MM.1S (cell line): ENCODE data around the gene FHIT.

Source experiments
- DNase-seq: peaks from one replicate; pipeline ENCODE4 v3.0.0-alpha.2; 2015
- H2AFZ ChIP-seq: fragments of 300-600 bp; sonication (generic); 2 replicates; pipeline ENCODE4 v1.6.0; 2016; ENCODE audit warnings: antibody characterized with exemption, low read length
- H3F3A ChIP-seq: fragments of 300-600 bp; sonication (generic); 2 replicates; pipeline ENCODE4 v1.6.1; 2016; ENCODE audit warnings: mild to moderate bottlenecking, antibody characterized with exemption, low read length, moderate library complexity, mixed read lengths; ENCODE audit not compliant: insufficient read depth
- H3K27ac ChIP-seq: fragments of 300-600 bp; sonication (generic); 2 replicates; pipeline ENCODE4 v1.5.1; 2016; ENCODE audit warnings: mild to moderate bottlenecking, low read length
- H3K27me3 ChIP-seq: fragments of 300-600 bp; sonication (generic); replicated peaks from 2 replicates; pipeline ENCODE4 v1.6.0; 2016; ENCODE audit warnings: low read length; ENCODE audit not compliant: insufficient read depth
- H3K36me3 ChIP-seq: fragments of 300-600 bp; sonication (generic); replicated peaks from 2 replicates; pipeline ENCODE4 v1.6.1; 2016; ENCODE audit warnings: mild to moderate bottlenecking, low read length, mixed read lengths; ENCODE audit not compliant: insufficient read depth
- H3K4me1 ChIP-seq: fragments of 300-600 bp; sonication (generic); 2 replicates; pipeline ENCODE4 v1.6.1; 2016; ENCODE audit warnings: low read length, mixed read lengths
- H3K4me2 ChIP-seq: fragments of 300-600 bp; sonication (generic); 2 replicates; pipeline ENCODE4 v1.6.0; 2016; ENCODE audit warnings: low read depth, low read length
- H3K4me3 ChIP-seq: fragments of 300-600 bp; sonication (generic); 2 replicates; pipeline ENCODE4 v1.5.1; 2016; ENCODE audit warnings: low read length, mixed read lengths
- H3K79me2 ChIP-seq: fragments of 300-600 bp; sonication (generic); 2 replicates; pipeline ENCODE4 v1.6.1; 2016; ENCODE audit warnings: mixed run types, low read length, mixed read lengths
- H3K9ac ChIP-seq: fragments of 300-600 bp; sonication (generic); 2 replicates; pipeline ENCODE4 v1.6.1; 2016; ENCODE audit warnings: low read length, mixed read lengths
- H3K9me2 ChIP-seq: fragments of 300-600 bp; sonication (generic); replicated peaks from 2 replicates; pipeline ENCODE4 v1.6.1; 2016; ENCODE audit warnings: mild to moderate bottlenecking, low read length, mixed read lengths; ENCODE audit not compliant: insufficient read depth
- H3K9me3 ChIP-seq: fragments of 300-600 bp; sonication (generic); replicated peaks from 2 replicates; pipeline ENCODE4 v1.6.1; 2016; ENCODE audit warnings: mild to moderate bottlenecking, low read length, mixed read lengths; ENCODE audit not compliant: insufficient read depth
- H4K20me1 ChIP-seq: fragments of 300-600 bp; sonication (generic); 2 replicates; pipeline ENCODE4 v1.6.1; 2016; ENCODE audit warnings: mild to moderate bottlenecking, low read length, moderate library complexity, mixed read lengths; ENCODE audit not compliant: insufficient read depth
- EZH2 ChIP-seq: fragments of 300-600 bp; sonication (generic); optimal IDR thresholded peaks from 2 replicates; pipeline ENCODE3; 2017; ENCODE audit warnings: low read depth, mild to moderate bottlenecking, antibody characterized with exemption, low read length, mixed read lengths
- EZH2phosphoT487 ChIP-seq: fragments of 300-600 bp; sonication (generic); IDR thresholded peaks from 2 replicates; pipeline ENCODE4 v1.6.1; 2018; ENCODE audit warnings: antibody characterized with exemption, low read length
- TF ChIP-seq, protein P1 (sequence below): fragments of 300-600 bp; sonication (generic); IDR thresholded peaks from 2 replicates; pipeline ENCODE4 v1.5.1; 2016; ENCODE audit warnings: antibody characterized with exemption, low read length, mixed read lengths

Gene FHIT

DNA sequence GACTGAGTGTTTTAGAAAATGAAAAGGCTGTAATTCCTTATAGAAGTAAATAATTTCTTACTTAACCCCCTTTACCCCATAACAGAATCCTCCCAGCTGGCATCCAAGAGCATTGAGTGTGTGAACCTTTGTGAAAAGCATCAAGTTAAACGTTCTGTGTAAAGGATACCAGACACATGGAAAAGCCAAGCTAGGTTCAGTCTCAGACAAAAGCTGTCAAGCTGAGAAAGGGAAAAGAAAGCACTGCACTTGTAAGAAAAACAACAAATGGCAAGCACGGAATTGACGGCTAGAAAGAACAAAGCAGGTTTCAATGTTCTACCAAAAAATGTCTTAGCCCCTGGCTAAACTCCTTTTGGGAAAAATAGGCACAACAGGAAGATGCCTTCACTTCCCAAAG is 176.5 kb downstream of the FHIT start:
- H3K9me2 ChIP-seq: no peaks in the 10 kb centered on the region; the same call in 1 of the 2 replicates
- no peaks in the 10 kb centered on the region for H3F3A ChIP-seq
- no peaks in the 10 kb centered on the region for H3K9me3 ChIP-seq
- H3K4me1 ChIP-seq: no peaks in the 10 kb centered on the region
- TF ChIP-seq EZH2phosphoT487: no peak
- TF ChIP-seq EZH2: no peak
- TF ChIP-seq, protein P1, sequence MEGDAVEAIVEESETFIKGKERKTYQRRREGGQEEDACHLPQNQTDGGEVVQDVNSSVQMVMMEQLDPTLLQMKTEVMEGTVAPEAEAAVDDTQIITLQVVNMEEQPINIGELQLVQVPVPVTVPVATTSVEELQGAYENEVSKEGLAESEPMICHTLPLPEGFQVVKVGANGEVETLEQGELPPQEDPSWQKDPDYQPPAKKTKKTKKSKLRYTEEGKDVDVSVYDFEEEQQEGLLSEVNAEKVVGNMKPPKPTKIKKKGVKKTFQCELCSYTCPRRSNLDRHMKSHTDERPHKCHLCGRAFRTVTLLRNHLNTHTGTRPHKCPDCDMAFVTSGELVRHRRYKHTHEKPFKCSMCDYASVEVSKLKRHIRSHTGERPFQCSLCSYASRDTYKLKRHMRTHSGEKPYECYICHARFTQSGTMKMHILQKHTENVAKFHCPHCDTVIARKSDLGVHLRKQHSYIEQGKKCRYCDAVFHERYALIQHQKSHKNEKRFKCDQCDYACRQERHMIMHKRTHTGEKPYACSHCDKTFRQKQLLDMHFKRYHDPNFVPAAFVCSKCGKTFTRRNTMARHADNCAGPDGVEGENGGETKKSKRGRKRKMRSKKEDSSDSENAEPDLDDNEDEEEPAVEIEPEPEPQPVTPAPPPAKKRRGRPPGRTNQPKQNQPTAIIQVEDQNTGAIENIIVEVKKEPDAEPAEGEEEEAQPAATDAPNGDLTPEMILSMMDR: no peak
- H4K20me1 ChIP-seq: no peaks in the 10 kb centered on the region
- no peak overlapping the region for H3K4me2 ChIP-seq
- no peaks in the 10 kb centered on the region for H3K27me3 ChIP-seq
- no peaks in the 10 kb centered on the region for H3K79me2 ChIP-seq
- H3K27ac ChIP-seq: no peak overlapping the region
- H3K36me3 ChIP-seq: no peaks in the 10 kb centered on the region
- no peak overlapping the region for H2AFZ ChIP-seq
- H3K4me3 ChIP-seq: no peak overlapping the region
- no peak overlapping the region for H3K9ac ChIP-seq
- DNase-seq: no peak

DNA sequence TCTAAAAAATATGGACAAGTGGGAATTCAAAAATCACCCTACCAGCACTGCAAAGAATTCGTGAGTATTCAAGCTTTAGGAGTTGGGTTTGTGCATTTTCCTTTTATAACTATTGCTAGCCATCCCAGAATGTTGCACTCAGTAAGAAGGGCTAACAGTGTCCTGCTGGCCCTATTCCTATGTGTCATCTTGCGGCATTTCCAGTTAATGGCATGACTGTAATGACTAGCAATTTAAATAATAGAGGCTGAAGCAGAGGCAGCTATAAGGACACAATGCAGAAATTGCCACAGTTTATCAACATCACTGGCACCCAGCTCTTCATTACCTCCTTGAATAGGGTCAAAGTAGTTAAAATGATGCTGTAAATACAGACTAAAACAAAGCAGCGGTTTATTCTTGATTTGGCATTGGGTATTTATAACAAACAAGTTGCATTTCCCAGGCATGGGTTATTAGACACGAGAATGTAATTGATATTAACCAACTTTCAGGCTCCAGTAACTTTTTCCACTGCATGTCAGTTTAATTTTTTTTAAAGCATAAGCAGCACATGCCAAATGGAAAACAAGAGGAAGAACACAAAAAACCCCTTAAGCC is 177.6 kb downstream of the FHIT start:
- Histone ChIP-seq H3K9me3 (no peaks in the 10 kb centered on the region), H3K27ac (no peak overlapping the region), H3F3A (no peaks in the 10 kb centered on the region), H3K9me2 (no peaks in the 10 kb centered on the region; the same call in 1 of the 2 replicates), H3K27me3 (no peaks in the 10 kb centered on the region), H3K36me3 (no peaks in the 10 kb centered on the region), H3K9ac (no peak overlapping the region), H3K4me2 (no peak overlapping the region), H4K20me1 (no peaks in the 10 kb centered on the region), H3K4me1 (no peaks in the 10 kb centered on the region), H3K79me2 (no peaks in the 10 kb centered on the region), H3K4me3 (no peak overlapping the region), H2AFZ (no peak overlapping the region)
- DNase-seq: no peak
- TF ChIP-seq EZH2phosphoT487 (no peak), EZH2 (no peak)
- TF ChIP-seq, protein P1: no peak

DNA sequence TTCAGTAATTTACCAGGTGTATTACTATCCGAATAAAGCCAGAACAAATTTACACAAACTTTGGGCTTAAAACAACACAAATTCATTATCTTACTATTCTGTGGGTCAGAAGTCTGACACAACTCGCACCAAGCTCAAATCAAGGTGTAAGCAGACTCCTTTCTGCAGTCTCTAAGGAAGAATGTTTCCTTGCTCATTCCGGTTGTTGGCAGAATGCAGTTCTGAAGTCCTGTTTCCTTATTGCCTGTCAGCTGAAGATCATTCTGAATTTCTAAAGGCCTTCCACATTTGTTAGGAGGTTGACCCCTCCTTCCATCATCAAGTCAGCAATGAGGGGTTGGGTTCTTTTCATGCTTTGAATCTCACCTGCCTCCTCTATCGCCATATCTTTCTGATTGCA is 183.2 kb downstream of the FHIT start:
- no peak for DNase-seq
- Histone ChIP-seq H3K9ac (no peak overlapping the region), H3K79me2 (no peaks in the 10 kb centered on the region), H3K4me2 (no peak overlapping the region), H3K36me3 (no peaks in the 10 kb centered on the region), H3K27me3 (no peaks in the 10 kb centered on the region), H3K4me3 (no peak overlapping the region), H3K9me2 (no peaks in the 10 kb centered on the region), H3K27ac (no peak overlapping the region), H3F3A (no peaks in the 10 kb centered on the region), H2AFZ (no peak overlapping the region), H4K20me1 (no peaks in the 10 kb centered on the region), H3K4me1 (no peaks in the 10 kb centered on the region), H3K9me3 (no peaks in the 10 kb centered on the region)
- TF ChIP-seq, protein P1: no peak
- TF ChIP-seq EZH2 (no peak), EZH2phosphoT487 (no peak)
